Hepatocyte (in vitro differentiated cells): ENCODE data around the gene TP63. TPM values are rescaled to one million over a fixed set of nuclear protein-coding genes. Genes with fewer than 3 reads are reported as not detected.

Experiments
- DNase-seq: peaks from one replicate; pipeline ENCODE4 v3.0.0-alpha.2; 2016; ENCODE audit warnings: low spot score
- H2AFZ ChIP-seq: fragments of 200-600 bp; sonication (generic); 2 replicates; pipeline ENCODE4 v1.6.0; 2016; ENCODE audit warnings: antibody characterized with exemption, mild to moderate bottlenecking
- H3K27ac ChIP-seq: fragments of 200-600 bp; sonication (generic); 2 replicates; pipeline ENCODE4 v1.5.1; 2016; ENCODE audit warnings: mild to moderate bottlenecking
- H3K27me3 ChIP-seq: fragments of 200-600 bp; sonication (generic); 2 replicates; pipeline ENCODE4 v1.6.1; 2016
- H3K36me3 ChIP-seq: fragments of 200-600 bp; sonication (generic); replicated peaks from 2 replicates; pipeline ENCODE4 v1.5.1; 2016; ENCODE audit warnings: low read depth; ENCODE audit not compliant: insufficient read depth
- H3K4me1 ChIP-seq: fragments of 200-600 bp; sonication (generic); 2 replicates; pipeline ENCODE4 v1.5.1; 2016; ENCODE audit warnings: mild to moderate bottlenecking, moderate library complexity; ENCODE audit not compliant: insufficient read depth
- H3K4me2 ChIP-seq: fragments of 200-600 bp; sonication (generic); 2 replicates; pipeline ENCODE4 v1.6.0; 2016
- H3K4me3 ChIP-seq: fragments of 200-600 bp; sonication (generic); 2 replicates; pipeline ENCODE4 v1.5.1; 2016; ENCODE audit warnings: mild to moderate bottlenecking
- H3K79me2 ChIP-seq: fragments of 200-600 bp; sonication (generic); 2 replicates; pipeline ENCODE4 v1.6.0; 2017; ENCODE audit warnings: mild to moderate bottlenecking
- H3K9me2 ChIP-seq: fragments of 200-600 bp; sonication (generic); replicated peaks from 2 replicates; pipeline ENCODE4 v1.6.0; 2017; ENCODE audit warnings: mild to moderate bottlenecking; ENCODE audit not compliant: insufficient read depth
- H3K9me3 ChIP-seq: fragments of 200-600 bp; sonication (generic); 2 replicates; pipeline ENCODE4 v1.5.1; 2016; ENCODE audit warnings: low read depth, mild to moderate bottlenecking
- H4K20me1 ChIP-seq: fragments of 200-600 bp; sonication (generic); 2 replicates; pipeline ENCODE4 v1.6.0; 2016; ENCODE audit warnings: mild to moderate bottlenecking; ENCODE audit not compliant: insufficient read depth, poor library complexity, severe bottlenecking
- EZH2 ChIP-seq: fragments of 200-600 bp; sonication (generic); IDR thresholded peaks from 2 replicates; pipeline ENCODE4 v1.6.1; 2016; ENCODE audit warnings: antibody characterized with exemption, mild to moderate bottlenecking, borderline replicate concordance
- EZH2phosphoT487 ChIP-seq: fragments of 200-600 bp; sonication (generic); IDR thresholded peaks from one replicate; pipeline ENCODE4 v1.6.1; 2018; ENCODE audit warnings: antibody characterized with exemption, mild to moderate bottlenecking, low read depth, moderate library complexity; ENCODE audit not compliant: unreplicated experiment, severe bottlenecking
- WGBS: methylation state at CpG from one replicate; pipeline ENCODE4 v1.1.6; 2016; ENCODE audit warnings: low lambda C conversion rate; ENCODE audit errors: missing lambda C conversion rate; 5-methylcytosine and 5-hydroxymethylcytosine counted together
- polyA plus RNA-seq: library from polyadenylated mRNA; unstranded; fragments of >200 nt; fragmentation: Nextera tagmentation; extraction: Ambion mirVana; gene quantifications from 2 replicates; pipeline ENCODE4 v1.2.1, GENCODE V29; 2016
- total RNA-seq: library from RNA; depleted of rRNA; stranded (reverse); fragments of >200 nt; gene quantifications from 2 replicates; pipeline ENCODE4 v1.2.3, GENCODE V29; 2014
- TF ChIP-seq, protein P1 (sequence below): fragments of 200-600 bp; sonication (generic); IDR thresholded peaks from 2 replicates; pipeline ENCODE4 v1.5.1; 2016; ENCODE audit warnings: antibody characterized with exemption, mild to moderate bottlenecking; ENCODE audit not compliant: poor library complexity

TP63 gene
- total and polyA plus RNA-seq, 2 experiments from 2014 or later = 1.9 to 2.4 TPM

DNA sequence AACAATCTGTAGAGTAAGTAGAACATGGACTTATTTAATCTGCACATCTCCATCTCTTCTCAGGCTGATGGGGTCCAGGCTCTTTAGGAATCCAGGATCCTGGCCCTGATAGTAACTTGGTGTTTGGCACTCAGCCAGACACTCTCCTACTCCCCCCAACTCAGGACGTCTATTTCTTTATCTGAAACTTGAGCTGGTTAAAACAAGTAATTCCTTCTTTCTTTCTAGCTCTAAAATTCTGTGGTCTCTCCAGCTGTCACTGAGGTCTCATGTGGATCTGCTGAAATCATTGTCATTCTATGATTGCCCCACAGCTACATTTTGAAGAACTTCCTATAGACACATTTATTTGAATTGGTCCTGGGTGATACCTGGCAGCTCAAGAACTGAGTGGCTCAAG lies 59.0 kb downstream of the TP63 start:
- H3K9me3 ChIP-seq = no peaks in the 10 kb centered on the region
- no peak overlapping the region for H3K4me3 ChIP-seq
- no peaks in the 10 kb centered on the region for H3K36me3 ChIP-seq
- no peak overlapping the region for H3K27ac ChIP-seq
- 38% methylated on average over 1 of the region's 1 CpG for WGBS
- H3K27me3 ChIP-seq = no peaks in the 10 kb centered on the region
- no peak overlapping the region for H2AFZ ChIP-seq
- no peak for TF ChIP-seq EZH2phosphoT487
- TF ChIP-seq, protein P1, sequence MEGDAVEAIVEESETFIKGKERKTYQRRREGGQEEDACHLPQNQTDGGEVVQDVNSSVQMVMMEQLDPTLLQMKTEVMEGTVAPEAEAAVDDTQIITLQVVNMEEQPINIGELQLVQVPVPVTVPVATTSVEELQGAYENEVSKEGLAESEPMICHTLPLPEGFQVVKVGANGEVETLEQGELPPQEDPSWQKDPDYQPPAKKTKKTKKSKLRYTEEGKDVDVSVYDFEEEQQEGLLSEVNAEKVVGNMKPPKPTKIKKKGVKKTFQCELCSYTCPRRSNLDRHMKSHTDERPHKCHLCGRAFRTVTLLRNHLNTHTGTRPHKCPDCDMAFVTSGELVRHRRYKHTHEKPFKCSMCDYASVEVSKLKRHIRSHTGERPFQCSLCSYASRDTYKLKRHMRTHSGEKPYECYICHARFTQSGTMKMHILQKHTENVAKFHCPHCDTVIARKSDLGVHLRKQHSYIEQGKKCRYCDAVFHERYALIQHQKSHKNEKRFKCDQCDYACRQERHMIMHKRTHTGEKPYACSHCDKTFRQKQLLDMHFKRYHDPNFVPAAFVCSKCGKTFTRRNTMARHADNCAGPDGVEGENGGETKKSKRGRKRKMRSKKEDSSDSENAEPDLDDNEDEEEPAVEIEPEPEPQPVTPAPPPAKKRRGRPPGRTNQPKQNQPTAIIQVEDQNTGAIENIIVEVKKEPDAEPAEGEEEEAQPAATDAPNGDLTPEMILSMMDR = no peak
- peaks cover 6% of the 10 kb centered on the region for H3K4me1 ChIP-seq
- no peaks in the 10 kb centered on the region for H4K20me1 ChIP-seq
- no peak overlapping the region for H3K4me2 ChIP-seq
- no peaks in the 10 kb centered on the region for H3K79me2 ChIP-seq
- H3K9me2 ChIP-seq = no peaks in the 10 kb centered on the region
- DNase-seq = no peak

DNA sequence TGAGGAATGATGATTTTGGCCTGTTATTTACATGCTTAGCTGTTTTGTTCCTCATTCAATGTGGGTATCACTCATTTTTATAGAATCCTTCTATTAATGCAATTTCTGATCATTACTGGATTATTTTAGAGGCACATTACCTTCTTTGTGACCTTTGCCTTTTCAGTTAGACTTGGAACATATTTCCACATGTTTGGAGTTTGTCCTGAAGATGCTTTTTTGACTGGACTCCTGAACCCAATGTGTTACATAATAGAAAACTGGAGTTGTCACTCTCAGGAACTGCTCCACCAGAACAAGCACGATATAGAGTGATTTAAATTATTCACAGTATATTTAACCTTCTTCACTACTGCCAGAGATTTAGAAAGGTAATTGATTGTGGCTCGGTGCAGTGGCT lies 59.5 kb downstream of the TP63 start:
- Histone ChIP-seq H3K9me2 (no peaks in the 10 kb centered on the region), H3K36me3 (no peaks in the 10 kb centered on the region), H3K4me1 (peaks cover 6% of the 10 kb centered on the region), H3K27me3 (no peaks in the 10 kb centered on the region), H3K4me3 (no peak overlapping the region), H2AFZ (no peak overlapping the region), H3K4me2 (no peak overlapping the region), H3K27ac (no peak overlapping the region), H3K79me2 (no peaks in the 10 kb centered on the region), H3K9me3 (no peaks in the 10 kb centered on the region), H4K20me1 (no peaks in the 10 kb centered on the region)
- DNase-seq = no peak
- no peak for TF ChIP-seq EZH2
- TF ChIP-seq, protein P1 = no peak
- TF ChIP-seq EZH2phosphoT487 = no peak
- 91% methylated on average over 2 of the region's 2 CpGs for WGBS

DNA sequence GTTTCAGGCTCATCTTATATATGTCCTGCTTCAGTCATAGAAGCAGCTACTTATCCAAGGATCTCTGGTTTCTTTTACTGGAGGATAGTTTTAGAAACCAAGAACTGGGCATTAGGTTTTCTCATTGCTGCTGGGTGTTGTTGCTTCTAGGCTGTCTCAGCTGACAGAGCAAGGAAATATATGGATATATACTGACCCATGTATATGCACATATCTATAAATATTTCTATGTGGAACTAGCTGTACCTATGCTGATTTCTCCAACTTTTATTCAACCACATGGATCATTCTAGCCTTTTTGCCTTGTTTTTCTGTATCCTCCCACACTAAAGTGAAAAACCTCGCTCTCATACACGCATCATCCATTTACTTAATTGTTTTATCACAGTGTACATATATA lies 64.2 kb downstream of the TP63 start:
- Histone ChIP-seq H3K9me3 (no peaks in the 10 kb centered on the region), H3K36me3 (no peaks in the 10 kb centered on the region), H4K20me1 (no peaks in the 10 kb centered on the region), H3K9me2 (no peaks in the 10 kb centered on the region), H3K79me2 (no peaks in the 10 kb centered on the region), H3K4me2 (no peak overlapping the region), H3K27ac (no peak overlapping the region), H3K4me1 (peaks cover 2% of the 10 kb centered on the region), H2AFZ (no peak overlapping the region), H3K4me3 (no peak overlapping the region), H3K27me3 (no peaks in the 10 kb centered on the region)
- 89% methylated on average over 2 of the region's 2 CpGs for WGBS
- no peak for TF ChIP-seq EZH2
- DNase-seq = no peak

DNA sequence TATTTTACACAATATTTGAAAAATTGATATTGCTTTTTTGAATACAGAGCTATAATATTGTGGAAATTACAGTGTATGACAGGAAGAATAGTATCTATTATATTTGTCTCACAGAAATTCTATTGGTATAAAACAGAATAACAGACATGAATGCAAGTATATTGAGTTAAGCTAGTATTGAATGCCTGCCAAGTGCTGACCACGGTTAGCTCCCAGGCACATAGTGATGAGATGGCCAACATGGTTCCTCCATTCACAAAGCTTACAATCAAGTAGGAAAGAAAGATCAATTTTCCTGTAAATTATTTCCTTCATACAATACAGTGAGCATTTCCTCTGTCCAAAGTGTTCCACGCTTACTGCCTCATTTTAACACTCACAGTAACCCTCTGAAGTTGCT lies 67.6 kb downstream of the TP63 start:
- no peaks in the 10 kb centered on the region for H3K9me3 ChIP-seq
- H3K4me3 ChIP-seq = no peak overlapping the region
- 85% methylated on average over 2 of the region's 2 CpGs for WGBS
- H3K9me2 ChIP-seq = no peaks in the 10 kb centered on the region
- no peaks in the 10 kb centered on the region for H3K27me3 ChIP-seq
- no peak overlapping the region for H2AFZ ChIP-seq
- H3K79me2 ChIP-seq = no peaks in the 10 kb centered on the region
- no peaks in the 10 kb centered on the region for H4K20me1 ChIP-seq
- TF ChIP-seq EZH2 (no peak), EZH2phosphoT487 (no peak)
- TF ChIP-seq, protein P1 = no peak
- no peak for DNase-seq
- peaks cover 13% of the 10 kb centered on the region for H3K4me1 ChIP-seq
- H3K4me2 ChIP-seq = no peak overlapping the region
- no peaks in the 10 kb centered on the region for H3K36me3 ChIP-seq
- no peak overlapping the region for H3K27ac ChIP-seq
